HepG2 (cell line): ENCODE measurements around the gene TMOD2. TPM values are rescaled to one million over a fixed set of nuclear protein-coding genes. Genes with fewer than 3 reads are reported as not detected.

Experiments used
- ELF1 ChIP-seq: sonication (generic); formaldehyde crosslinking; IDR thresholded peaks from 2 replicates; pipeline ENCODE4 v1.4.0; 2020; ENCODE audit warnings: missing genetic modification reagents
- ELK4 ChIP-seq: sonication (generic); formaldehyde crosslinking; IDR thresholded peaks from 2 replicates; pipeline ENCODE4 v1.9.0; 2021; ENCODE audit warnings: missing genetic modification reagents, borderline replicate concordance
- FOXO4 ChIP-seq: sonication (generic); formaldehyde crosslinking; conservative IDR thresholded peaks from 2 replicates; pipeline ENCODE4 v1.8.1; 2023; ENCODE audit warnings: missing genetic modification reagents
- FOXP4 ChIP-seq: sonication (generic); formaldehyde crosslinking; IDR thresholded peaks from 2 replicates; pipeline ENCODE4 v1.4.0; 2020; ENCODE audit warnings: missing genetic modification reagents
- MAFF ChIP-seq: IDR thresholded peaks from 2 replicates; pipeline ENCODE4 v1.6.1; 2011; ENCODE audit warnings: low read depth, low read length, improper control_type of control experiment
- MIXL1 ChIP-seq: IDR thresholded peaks from 2 replicates; pipeline ENCODE4 v1.6.1; 2016
- STAG1 ChIP-seq: sonication (generic); formaldehyde crosslinking; IDR thresholded peaks from 2 replicates; pipeline ENCODE4 v1.4.0; 2020; ENCODE audit warnings: missing genetic modification reagents
- TEAD3 ChIP-seq: optimal IDR thresholded peaks from 2 replicates; pipeline ENCODE3; 2016; ENCODE audit warnings: borderline replicate concordance
- XRCC5 ChIP-seq: fragments of 200-400 bp; formaldehyde crosslinking; optimal IDR thresholded peaks from 2 replicates; pipeline ENCODE3; 2017; ENCODE audit warnings: mild to moderate bottlenecking, low read length
- ZNF124 ChIP-seq: sonication (generic); formaldehyde crosslinking; IDR thresholded peaks from 2 replicates; pipeline ENCODE4 v1.4.0; 2020; ENCODE audit warnings: missing genetic modification reagents
- ZNF17 ChIP-seq: sonication (generic); formaldehyde crosslinking; IDR thresholded peaks from 2 replicates; pipeline ENCODE4 v1.5.0; 2020; ENCODE audit warnings: mild to moderate bottlenecking, missing genetic modification reagents
- ZNF747 ChIP-seq: sonication (generic); formaldehyde crosslinking; IDR thresholded peaks from 2 replicates; pipeline ENCODE4 v1.8.1; 2023; ENCODE audit warnings: missing genetic modification reagents, mild to moderate bottlenecking, borderline replicate concordance
- ZSCAN29 ChIP-seq: sonication (generic); formaldehyde crosslinking; conservative IDR thresholded peaks from 2 replicates; pipeline ENCODE4 v1.4.0; 2020; ENCODE audit warnings: mild to moderate bottlenecking, missing genetic modification reagents
- polyA plus RNA-seq, 8 experiments: library from polyadenylated mRNA; depleted of rRNA in 3 of 8; stranded (reverse) in 7 of 8; unstranded in 1 of 8; fragments of >200 nt; fragmentation: Illumina TruSeq in 4 of 8; extraction: Trizol in 4 of 8; gene quantifications; 2 replicates each; pipeline versions ENCODE4 v1.2.1 to v1.2.3, GENCODE V29; 2011 to 2016; ENCODE audit warnings: low read depth in 4 of 8, missing spikeins in 1 of 8, mixed read lengths in 1 of 8; ENCODE audit not compliant: insufficient read depth in 1 of 8
- total RNA-seq, 5 experiments: library from RNA; depleted of rRNA; stranded (reverse); fragments of >200 nt; fragmentation: Illumina TruSeq; extraction: Trizol; gene quantifications; 2 replicates each; pipeline ENCODE4 v1.2.3, GENCODE V29; 2016; ENCODE audit warnings: low read depth in 1 of 5
- TF ChIP-seq, protein P1 (sequence below): sonication (generic); formaldehyde crosslinking; IDR thresholded peaks from 2 replicates; pipeline ENCODE4 v1.4.0; 2020; ENCODE audit warnings: missing genetic modification reagents, mild to moderate bottlenecking, borderline replicate concordance
- TF ChIP-seq, protein P2 (sequence below): sonication (generic); formaldehyde crosslinking; IDR thresholded peaks from 2 replicates; pipeline ENCODE4; 2020; ENCODE audit warnings: missing genetic modification reagents, mild to moderate bottlenecking, borderline replicate concordance
- TF ChIP-seq, protein P3 (sequence below): sonication (generic); formaldehyde crosslinking; IDR thresholded peaks from 2 replicates; pipeline ENCODE4 v1.4.0; 2020; ENCODE audit warnings: missing genetic modification reagents

The TMOD2 gene
- total and polyA plus RNA-seq, 2 of the 13 experiments (the other 11 are each of a cell fraction or from before 2014, with no cell fraction given): 0.01 to 0.02 TPM

GRCh38 chr15:51775967-51776816, 24.8 kb downstream of the TMOD2 start (continued):
- TF ChIP-seq, protein P1, sequence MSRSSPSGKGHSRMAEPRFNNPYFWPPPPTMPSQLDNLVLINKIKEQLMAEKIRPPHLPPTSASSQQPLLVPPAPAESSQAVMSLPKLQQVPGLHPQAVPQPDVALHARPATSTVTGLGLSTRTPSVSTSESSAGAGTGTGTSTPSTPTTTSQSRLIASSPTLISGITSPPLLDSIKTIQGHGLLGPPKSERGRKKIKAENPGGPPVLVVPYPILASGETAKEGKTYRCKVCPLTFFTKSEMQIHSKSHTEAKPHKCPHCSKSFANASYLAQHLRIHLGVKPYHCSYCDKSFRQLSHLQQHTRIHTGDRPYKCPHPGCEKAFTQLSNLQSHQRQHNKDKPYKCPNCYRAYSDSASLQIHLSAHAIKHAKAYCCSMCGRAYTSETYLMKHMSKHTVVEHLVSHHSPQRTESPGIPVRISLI: peak; percentile 19; the same call in 1 of the 2 replicates
- TF ChIP-seq FOXO4 (CRISPR knock-in tag) (0 out of 2 replicates have a peak, but pooled peaks have one; percentile 26), FOXP4 (CRISPR knock-in tag) (no peak), STAG1 (CRISPR knock-in tag) (peak; percentile 88), ZNF124 (CRISPR knock-in tag) (no peak), ZNF747 (no peak), ELK4 (no peak), TEAD3 (CRISPR knock-in tag) (peak; percentile 36), ZSCAN29 (CRISPR knock-in tag) (no peak), MIXL1 (CRISPR knock-in tag) (0 out of 2 replicates have a peak, but pooled peaks have one; percentile 23), ELF1 (CRISPR knock-in tag) (0 out of 2 replicates have a peak, but pooled peaks have one; percentile 43), ZNF17 (no peak), MAFF (peak; percentile 97), XRCC5 (peak; percentile 16)
- TF ChIP-seq, protein P2, sequence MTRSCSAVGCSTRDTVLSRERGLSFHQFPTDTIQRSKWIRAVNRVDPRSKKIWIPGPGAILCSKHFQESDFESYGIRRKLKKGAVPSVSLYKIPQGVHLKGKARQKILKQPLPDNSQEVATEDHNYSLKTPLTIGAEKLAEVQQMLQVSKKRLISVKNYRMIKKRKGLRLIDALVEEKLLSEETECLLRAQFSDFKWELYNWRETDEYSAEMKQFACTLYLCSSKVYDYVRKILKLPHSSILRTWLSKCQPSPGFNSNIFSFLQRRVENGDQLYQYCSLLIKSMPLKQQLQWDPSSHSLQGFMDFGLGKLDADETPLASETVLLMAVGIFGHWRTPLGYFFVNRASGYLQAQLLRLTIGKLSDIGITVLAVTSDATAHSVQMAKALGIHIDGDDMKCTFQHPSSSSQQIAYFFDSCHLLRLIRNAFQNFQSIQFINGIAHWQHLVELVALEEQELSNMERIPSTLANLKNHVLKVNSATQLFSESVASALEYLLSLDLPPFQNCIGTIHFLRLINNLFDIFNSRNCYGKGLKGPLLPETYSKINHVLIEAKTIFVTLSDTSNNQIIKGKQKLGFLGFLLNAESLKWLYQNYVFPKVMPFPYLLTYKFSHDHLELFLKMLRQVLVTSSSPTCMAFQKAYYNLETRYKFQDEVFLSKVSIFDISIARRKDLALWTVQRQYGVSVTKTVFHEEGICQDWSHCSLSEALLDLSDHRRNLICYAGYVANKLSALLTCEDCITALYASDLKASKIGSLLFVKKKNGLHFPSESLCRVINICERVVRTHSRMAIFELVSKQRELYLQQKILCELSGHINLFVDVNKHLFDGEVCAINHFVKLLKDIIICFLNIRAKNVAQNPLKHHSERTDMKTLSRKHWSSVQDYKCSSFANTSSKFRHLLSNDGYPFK (CRISPR knock-in tag): no peak
- TF ChIP-seq, protein P3, sequence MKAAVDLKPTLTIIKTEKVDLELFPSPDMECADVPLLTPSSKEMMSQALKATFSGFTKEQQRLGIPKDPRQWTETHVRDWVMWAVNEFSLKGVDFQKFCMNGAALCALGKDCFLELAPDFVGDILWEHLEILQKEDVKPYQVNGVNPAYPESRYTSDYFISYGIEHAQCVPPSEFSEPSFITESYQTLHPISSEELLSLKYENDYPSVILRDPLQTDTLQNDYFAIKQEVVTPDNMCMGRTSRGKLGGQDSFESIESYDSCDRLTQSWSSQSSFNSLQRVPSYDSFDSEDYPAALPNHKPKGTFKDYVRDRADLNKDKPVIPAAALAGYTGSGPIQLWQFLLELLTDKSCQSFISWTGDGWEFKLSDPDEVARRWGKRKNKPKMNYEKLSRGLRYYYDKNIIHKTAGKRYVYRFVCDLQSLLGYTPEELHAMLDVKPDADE (CRISPR knock-in tag): no peak
